Cardiac septum (tissue), 1 donor: ENCODE results near the gene EIF4EBP2. TPM values are rescaled to one million over a fixed set of nuclear protein-coding genes. Genes with fewer than 3 reads are reported as not detected.

Experiments
- total RNA-seq: library from RNA; stranded (reverse); fragmentation: NEBNext Ultra II Directional; extraction: Animal tissue kit (Norgen Biotek cat#: 25700); gene quantifications from one replicate; pipeline ENCODE4 v1.2.1, GENCODE V29; 2021
- donor health status: DM: no; HTN: no; CAD: no.

EIF4EBP2 gene
- total RNA-seq, 1 donor from 2014 or later, result 69.8 TPM

Other genes starting within 250 kb of the EIF4EBP2 start
- gene SAR1A, start 233.6 kb upstream of the EIF4EBP2 start, total RNA-seq, result 87.1 TPM
- 68.6 TPM for gene PPA1, start 170.7 kb upstream of the EIF4EBP2 start, total RNA-seq
- gene NPFFR1, start 120.1 kb upstream of the EIF4EBP2 start, total RNA-seq, result not detected
- gene LRRC20, start 21.5 kb upstream of the EIF4EBP2 start, total RNA-seq, result 46.3 TPM
- 0.38 TPM for gene NODAL, start 37.5 kb downstream of the EIF4EBP2 start, total RNA-seq
- gene PALD1, start 74.6 kb downstream of the EIF4EBP2 start, total RNA-seq, result 5.3 TPM
- 1.2 TPM for gene PRF1, start 198.6 kb downstream of the EIF4EBP2 start, total RNA-seq